BLaER1 treated with 17β-estradiol and CSF1 and Interleukin-3, amounts not matched to agents 10 nM and 100 nM (cell line): ENCODE measurements around the gene CDKAL1.
"Not testable (repeated sequence)": the region's sequence is repeated elsewhere in the genome, so short reads cannot be mapped to it uniquely, and the experiment has no call there.

ENCODE experiments used
- H3K27ac ChIP-seq, 11 experiments: shearing (Covaris generic); formaldehyde crosslinking; 2 replicates each; pipeline ENCODE4 v1.8.1; 2022
- H3K27me3 ChIP-seq, 11 experiments: shearing (Covaris generic); formaldehyde crosslinking; 2 replicates each; pipeline ENCODE4 v1.8.1; 2022
- H3K36me3 ChIP-seq, 11 experiments: shearing (Covaris generic); formaldehyde crosslinking; 2 replicates each; pipeline ENCODE4 v1.8.1; 2022
- H3K4me1 ChIP-seq, 10 experiments: shearing (Covaris generic); formaldehyde crosslinking; 2 replicates each; pipeline ENCODE4 v1.8.1; 2022
- H3K4me2 ChIP-seq, 11 experiments: shearing (Covaris generic); formaldehyde crosslinking; 2 replicates each; pipeline ENCODE4 v1.8.1; 2022
- H3K4me3 ChIP-seq, 10 experiments: shearing (Covaris generic); formaldehyde crosslinking; 2 replicates each; pipeline ENCODE4 v1.8.1; 2022
- H3K9ac ChIP-seq, 11 experiments: shearing (Covaris generic); formaldehyde crosslinking; 2 replicates each; pipeline ENCODE4 v1.8.1; 2022
- H3K9me3 ChIP-seq, 11 experiments: shearing (Covaris generic); formaldehyde crosslinking; replicated peaks in 1 of 11; 2 replicates each; pipeline ENCODE4 v1.8.1; 2022
- H4K20me1 ChIP-seq, 11 experiments: shearing (Covaris generic); formaldehyde crosslinking; 2 replicates each; pipeline ENCODE4 v1.8.1; 2022
- Cebpa-rat ChIP-seq, 11 experiments: shearing (Covaris generic); IDR thresholded peaks; 2 replicates each; pipeline ENCODE4 v1.8.1; 2022

The CDKAL1 gene

GRCh38 chr6:20647585-20647984 lies 113.3 kb downstream of the CDKAL1 start:
- Histone ChIP-seq H4K20me1 (peaks cover 0 to 3% (median 0%) of the 10 kb centered on the region in 11 experiments; a peak in 1 of 22 replicates), H3K36me3 (peaks cover 3 to 22% (median 14%) of the 10 kb centered on the region in 11 experiments; a peak in 17 of 22 replicates), H3K27me3 (no peaks in the 10 kb centered on the region), H3K4me3 (no peak overlapping the region), H3K27ac (no peak overlapping the region), H3K4me1 (peaks cover 0 to 13% (median 8%) of the 10 kb centered on the region in 10 experiments; a peak in 10 of 20 replicates), H3K4me2 (no peak overlapping the region), H3K9me3 (peaks cover 0 to 8% (median 6%) of the 10 kb centered on the region in 11 experiments; a peak in 5 of 22 replicates), H3K9ac (no peak overlapping the region)
- TF ChIP-seq Cebpa-rat (IDR thresholded peaks at IDR 0.05) = no peak

- not testable (repeated sequence) for H4K20me1 ChIP-seq, H3K27ac ChIP-seq, H3K4me3 ChIP-seq, H3K4me2 ChIP-seq, H3K27me3 ChIP-seq, H3K9ac ChIP-seq, H3K4me1 ChIP-seq
- H3K9me3 ChIP-seq = peaks cover 0 to 18% (median 11%) of the 10 kb centered on the region in 11 experiments; a peak in 10 of 22 replicates
- H3K36me3 ChIP-seq = peaks cover 10 to 36% (median 24%) of the 10 kb centered on the region in 11 experiments
These were observed 115.6 kb downstream of the CDKAL1 start for GRCh38 chr6:20649696-20650470.

GRCh38 chr6:20652299-20653084 lies 118.2 kb downstream of the CDKAL1 start:
- TF ChIP-seq Cebpa-rat (IDR thresholded peaks at IDR 0.05) = no peak
- Histone ChIP-seq H3K36me3 (peaks cover 9 to 49% (median 30%) of the 10 kb centered on the region in 11 experiments), H3K27ac (no peak overlapping the region), H3K27me3 (no peaks in the 10 kb centered on the region), H4K20me1 (peaks cover 0 to 4% (median 0%) of the 10 kb centered on the region in 11 experiments; a peak in 2 of 22 replicates), H3K4me1 (no peaks in the 10 kb centered on the region), H3K9me3 (peaks cover 0 to 23% (median 11%) of the 10 kb centered on the region in 11 experiments; a peak in 10 of 22 replicates), H3K4me2 (no peak overlapping the region), H3K4me3 (no peak overlapping the region), H3K9ac (no peak overlapping the region)

GRCh38 chr6:20653085-20653479 lies 118.8 kb downstream of the CDKAL1 start:
- Histone ChIP-seq H3K4me3 (no peak overlapping the region), H3K4me2 (no peak overlapping the region), H4K20me1 (peaks cover 0 to 4% (median 0%) of the 10 kb centered on the region in 11 experiments; a peak in 2 of 22 replicates), H3K9ac (no peak overlapping the region), H3K4me1 (no peaks in the 10 kb centered on the region), H3K27ac (no peak overlapping the region), H3K27me3 (no peaks in the 10 kb centered on the region), H3K9me3 (peaks cover 0 to 23% (median 11%) of the 10 kb centered on the region in 11 experiments; a peak in 10 of 22 replicates), H3K36me3 (peaks cover 9 to 49% (median 30%) of the 10 kb centered on the region in 11 experiments)
- no peak for TF ChIP-seq Cebpa-rat (IDR thresholded peaks at IDR 0.05)

- peaks cover 0 to 4% (median 0%) of the 10 kb centered on the region in 11 experiments; a peak in 2 of 22 replicates for H4K20me1 ChIP-seq
- no peak overlapping the region for H3K4me3 ChIP-seq
- H3K9ac ChIP-seq = no peak overlapping the region
- H3K9me3 ChIP-seq = peaks cover 0 to 17% (median 7%) of the 10 kb centered on the region in 11 experiments; a peak in 6 of 22 replicates
- H3K27me3 ChIP-seq = no peaks in the 10 kb centered on the region
- peaks cover 0 to 8% (median 0%) of the 10 kb centered on the region in 10 experiments; a peak in 3 of 20 replicates for H3K4me1 ChIP-seq
- TF ChIP-seq Cebpa-rat (IDR thresholded peaks at IDR 0.05) = no peak
- H3K36me3 ChIP-seq = peaks cover 9 to 38% (median 23%) of the 10 kb centered on the region in 11 experiments
- no peak overlapping the region for H3K27ac ChIP-seq
- H3K4me2 ChIP-seq = no peak overlapping the region
These were observed 121.1 kb downstream of the CDKAL1 start for GRCh38 chr6:20655317-20655716.

GRCh38 chr6:20657274-20657800 lies 123.1 kb downstream of the CDKAL1 start:
- Histone ChIP-seq H3K27me3 (no peaks in the 10 kb centered on the region), H3K36me3 (peaks cover 9 to 32% (median 23%) of the 10 kb centered on the region in 11 experiments), H4K20me1 (peaks cover 0 to 4% (median 0%) of the 10 kb centered on the region in 11 experiments; a peak in 2 of 22 replicates), H3K4me2 (no peak overlapping the region), H3K27ac (no peak overlapping the region), H3K4me3 (no peak overlapping the region), H3K4me1 (peaks cover 0 to 8% (median 0%) of the 10 kb centered on the region in 10 experiments; a peak in 3 of 20 replicates), H3K9ac (no peak overlapping the region), H3K9me3 (peaks cover 0 to 17% (median 7%) of the 10 kb centered on the region in 11 experiments; a peak in 6 of 22 replicates)
- TF ChIP-seq Cebpa-rat (IDR thresholded peaks at IDR 0.05) = no peak

- Histone ChIP-seq H3K4me3 (no peak overlapping the region), H3K9ac (no peak overlapping the region), H3K36me3 (peaks cover 9 to 26% (median 21%) of the 10 kb centered on the region in 11 experiments), H3K27me3 (no peaks in the 10 kb centered on the region), H3K27ac (no peak overlapping the region), H3K4me1 (peaks cover 0 to 8% (median 0%) of the 10 kb centered on the region in 10 experiments; a peak in 3 of 20 replicates), H3K9me3 (peaks cover 0 to 15% (median 7%) of the 10 kb centered on the region in 11 experiments; a peak in 6 of 22 replicates), H3K4me2 (no peak overlapping the region), H4K20me1 (peaks cover 0 to 4% (median 0%) of the 10 kb centered on the region in 11 experiments; a peak in 2 of 22 replicates)
- TF ChIP-seq Cebpa-rat (IDR thresholded peaks at IDR 0.05) = no peak
These were observed 123.8 kb downstream of the CDKAL1 start for GRCh38 chr6:20658053-20658452.

GRCh38 chr6:20658516-20658915 lies 124.3 kb downstream of the CDKAL1 start:
- no peak overlapping the region for H3K9ac ChIP-seq
- no peak for TF ChIP-seq Cebpa-rat (IDR thresholded peaks at IDR 0.05)
- H3K4me2 ChIP-seq = no peak overlapping the region
- H3K27me3 ChIP-seq = no peaks in the 10 kb centered on the region
- H4K20me1 ChIP-seq = peaks cover 0 to 4% (median 0%) of the 10 kb centered on the region in 11 experiments; a peak in 2 of 22 replicates
- peaks cover 0 to 12% (median 4%) of the 10 kb centered on the region in 11 experiments; a peak in 4 of 22 replicates for H3K9me3 ChIP-seq
- no peak overlapping the region for H3K4me3 ChIP-seq
- H3K27ac ChIP-seq = no peak overlapping the region
- H3K4me1 ChIP-seq = peaks cover 0 to 8% (median 0%) of the 10 kb centered on the region in 10 experiments; a peak in 3 of 20 replicates
- peaks cover 7 to 22% (median 17%) of the 10 kb centered on the region in 11 experiments for H3K36me3 ChIP-seq
